ENCODE results near the gene APRT.

Gene APRT

DNA sequence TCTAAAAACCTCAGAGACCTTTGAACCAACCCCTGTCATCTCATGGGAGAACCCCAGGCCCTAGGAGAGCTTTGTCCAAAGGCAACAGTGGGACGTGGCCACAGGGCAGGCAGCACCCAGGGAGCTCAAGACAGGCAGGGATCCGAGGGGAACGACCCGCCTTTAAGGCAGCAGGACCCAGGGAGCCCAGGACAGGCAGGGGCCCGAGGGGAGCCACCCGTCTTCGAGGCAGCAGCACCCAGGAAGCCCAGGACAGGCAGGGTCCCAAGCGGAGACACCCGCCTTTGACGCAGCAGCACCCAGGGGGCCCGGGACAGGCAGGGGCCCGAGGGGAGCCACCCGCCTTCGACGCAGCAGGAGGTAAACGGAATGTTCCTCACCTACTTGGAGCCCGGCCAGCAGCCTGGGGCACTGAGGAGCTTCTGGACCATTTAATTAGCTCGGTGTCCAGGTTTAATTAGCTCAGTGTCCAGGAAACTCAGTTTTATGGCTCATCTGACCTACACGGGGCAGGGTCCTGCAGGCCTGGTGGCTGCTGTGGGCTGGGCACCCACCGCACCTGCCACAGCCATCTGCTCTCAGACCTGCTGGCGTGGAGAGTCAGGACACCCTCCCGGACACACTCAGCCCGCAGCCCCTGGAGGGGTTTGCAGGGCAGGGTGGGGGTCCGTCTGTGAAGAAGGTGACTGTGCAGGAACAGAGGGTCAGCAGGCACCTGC is 51.1 kb downstream of the APRT start:
- Histone ChIP-seq H3K27ac (ENCODE audit: low read depth, low read length) (no peak overlapping the region), H3K4me1 (ENCODE audit: control insufficient read depth, insufficient read depth, low read length) (peaks cover 49% of the 10 kb centered on the region), H3K4me3 (ENCODE audit: low read depth, low read length) (no peak overlapping the region), H3K9me3 (ENCODE audit: control insufficient read depth, insufficient read depth, low read depth, low read length) (no peaks in the 10 kb centered on the region), H3K9ac (ENCODE audit: low read length) (no peak overlapping the region), H3K36me3 (ENCODE audit: control insufficient read depth, insufficient read depth, low read length) (no peaks in the 10 kb centered on the region), H3K27me3 (ENCODE audit: control insufficient read depth, insufficient read depth, low read length) (peaks cover 46% of the 10 kb centered on the region; the same call in 1 of the 2 replicates)

DNA sequence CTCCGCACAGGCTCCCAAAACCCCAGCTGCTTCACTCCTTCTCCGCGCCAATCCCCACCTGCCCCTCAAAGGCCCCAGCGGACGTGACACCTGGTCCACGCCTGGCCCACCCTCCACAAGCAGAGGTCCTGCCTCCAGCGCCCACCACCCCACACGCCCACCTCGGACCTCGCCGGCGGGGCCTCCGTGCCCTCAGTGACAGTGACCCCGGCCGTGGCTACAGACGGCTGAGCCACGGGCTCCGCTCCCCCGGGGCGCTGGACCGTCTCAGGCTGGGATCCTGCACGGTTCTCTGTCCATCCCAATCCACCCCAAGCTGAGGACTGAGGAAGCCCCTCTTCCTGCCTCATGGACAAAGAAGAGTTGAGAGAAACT is 51.8 kb downstream of the APRT start:
- H3K27me3 ChIP-seq (ENCODE audit: control insufficient read depth, insufficient read depth, low read length), result peaks cover 43% of the 10 kb centered on the region; the same call in 1 of the 2 replicates
- H3K9ac ChIP-seq (ENCODE audit: low read length), result no peak overlapping the region
- H3K27ac ChIP-seq (ENCODE audit: low read depth, low read length), result no peak overlapping the region
- H3K4me3 ChIP-seq (ENCODE audit: low read depth, low read length), result no peak overlapping the region
- no peaks in the 10 kb centered on the region for H3K9me3 ChIP-seq (ENCODE audit: control insufficient read depth, insufficient read depth, low read depth, low read length)
- H3K36me3 ChIP-seq (ENCODE audit: control insufficient read depth, insufficient read depth, low read length), result no peaks in the 10 kb centered on the region
- peaks cover 52% of the 10 kb centered on the region for H3K4me1 ChIP-seq (ENCODE audit: control insufficient read depth, insufficient read depth, low read length)
